H1 (cell line): ENCODE results near the gene JPH2. TPM values are rescaled to one million over a fixed set of nuclear protein-coding genes. Genes with fewer than 3 reads are reported as not detected.

Experiments
- CTCF ChIA-PET: fragments of 300-600 bp; sonication (Branson Sonifier 250); formaldehyde crosslinking; loops from one replicate; lab custom pipeline; 2021; ENCODE audit not compliant: partially characterized antibody; lab: Charles Lee
- POLR2A ChIA-PET: fragments of 300-600 bp; sonication (Branson Sonifier 250); formaldehyde crosslinking; loops from one replicate; lab custom pipeline; 2021; ENCODE audit warnings: inconsistent platforms; ENCODE audit not compliant: partially characterized antibody; lab: Charles Lee
- DNase-seq, 2 experiments: peaks; one replicate each; pipeline versions ENCODE4 v3.0.0 to v3.0.0-alpha.2; 2010 to 2022; ENCODE audit warnings: low spot score in 2 of 2, low read depth in 1 of 2, mixed read lengths in 1 of 2
- FAIRE-seq: peaks from 2 replicates; lab custom pipeline; 2011; peaks lifted over from hg19 to GRCh38; lab: Jason Lieb, UNC
- H2AFZ ChIP-seq: 2 replicates; pipeline ENCODE4 v1.8.1; 2012; ENCODE audit warnings: low read length, inconsistent platforms
- H2AK5ac ChIP-seq: 2 replicates; pipeline ENCODE4 v1.6.1; 2013; ENCODE audit warnings: low read depth, low read length
- H2BK120ac ChIP-seq: replicated peaks from 2 replicates; pipeline ENCODE3; 2013; ENCODE audit warnings: low read depth, low read length, inconsistent platforms
- H2BK12ac ChIP-seq: 2 replicates; pipeline ENCODE4 v1.6.1; 2013; ENCODE audit warnings: low read depth, low read length
- H2BK15ac ChIP-seq: 2 replicates; pipeline ENCODE4 v1.6.1; 2013; ENCODE audit warnings: low read length
- H2BK20ac ChIP-seq: 2 replicates; pipeline ENCODE4 v1.6.1; 2013; ENCODE audit warnings: low read length
- H2BK5ac ChIP-seq: 2 replicates; pipeline ENCODE4 v1.6.1; 2013; ENCODE audit warnings: low read depth, low read length
- H3K14ac ChIP-seq: 2 replicates; pipeline ENCODE4 v1.6.1; 2013; ENCODE audit warnings: inconsistent platforms; ENCODE audit not compliant: insufficient read length
- H3K18ac ChIP-seq: 2 replicates; pipeline ENCODE4 v1.6.1; 2013; ENCODE audit warnings: low read length; ENCODE audit errors: extremely low read depth
- H3K23ac ChIP-seq: 2 replicates; pipeline ENCODE4 v1.6.1; 2013; ENCODE audit warnings: inconsistent platforms; ENCODE audit not compliant: insufficient read length
- H3K23me2 ChIP-seq: 2 replicates; pipeline ENCODE4 v1.6.1; 2013; ENCODE audit warnings: low read depth, low read length
- H3K27ac ChIP-seq: 2 replicates; pipeline ENCODE4 v1.6.1; 2011; ENCODE audit warnings: low read depth, low read length, inconsistent platforms
- H3K27me3 ChIP-seq, 4 experiments: replicated peaks in 1 of 4; 1 replicate in 1 of 4; 2 replicates in 3 of 4; pipeline versions ENCODE4 v1.6.1 to v1.8.1; 2011 to 2013; ENCODE audit warnings: low read length in 3 of 4, mild to moderate bottlenecking in 3 of 4, inconsistent platforms in 2 of 4, mixed read lengths in 2 of 4, moderate library complexity in 1 of 4; ENCODE audit not compliant: control insufficient read depth in 3 of 4, insufficient read depth in 3 of 4; ENCODE audit errors: extremely low read depth in 1 of 4
- H3K36me3 ChIP-seq, 4 experiments: 2 replicates each; pipeline versions ENCODE4 v1.6.1 to v1.8.1; 2011 to 2013; ENCODE audit warnings: mild to moderate bottlenecking in 4 of 4, low read length in 3 of 4, moderate library complexity in 2 of 4, control low read depth in 1 of 4, inconsistent platforms in 1 of 4; ENCODE audit not compliant: insufficient read depth in 4 of 4, control insufficient read depth in 2 of 4
- H3K4ac ChIP-seq: replicated peaks from 2 replicates; pipeline ENCODE3; 2013; ENCODE audit warnings: low read length, low read depth, mixed read lengths, inconsistent platforms; ENCODE audit not compliant: insufficient read length
- H3K4me1 ChIP-seq, 4 experiments: replicated peaks in 1 of 4; 1 replicate in 1 of 4; 2 replicates in 3 of 4; pipeline versions ENCODE4 v1.6.1 to v1.8.1; 2011 to 2013; ENCODE audit warnings: low read length in 3 of 4, inconsistent platforms in 2 of 4, mixed read lengths in 1 of 4; ENCODE audit not compliant: insufficient read depth in 4 of 4, control insufficient read depth in 3 of 4
- H3K4me2 ChIP-seq, 2 experiments: 2 replicates each; pipeline versions ENCODE4 v1.6.1 to v1.8.1; 2011 to 2013; ENCODE audit warnings: low read depth in 2 of 2, low read length in 2 of 2, control low read depth in 1 of 2, inconsistent platforms in 1 of 2, mild to moderate bottlenecking in 1 of 2; ENCODE audit not compliant: insufficient read depth in 1 of 2
- H3K4me3 ChIP-seq, 4 experiments: fragments of 200-600, 300-600 bp in 1 of 4; sonication (generic), shearing (Covaris generic), sonication (Bioruptor Twin) in 1 of 4; 2 replicates each; pipeline versions ENCODE4 v1.5.1 to v1.8.1; 2011 to 2016; ENCODE audit warnings: low read length in 4 of 4, low read depth in 3 of 4, control low read depth in 2 of 4, inconsistent platforms in 2 of 4, mild to moderate bottlenecking in 2 of 4, mixed read lengths in 1 of 4, moderate library complexity in 1 of 4; ENCODE audit not compliant: insufficient read depth in 2 of 4; ENCODE audit errors: extremely low read depth in 1 of 4
- H3K56ac ChIP-seq: replicated peaks from 2 replicates; pipeline ENCODE3; 2013; ENCODE audit warnings: low read depth, mild to moderate bottlenecking, mixed read lengths, low read length, inconsistent platforms; ENCODE audit not compliant: insufficient read length
- H3K79me1 ChIP-seq: 2 replicates; pipeline ENCODE4 v1.6.1; 2013; ENCODE audit warnings: low read depth, low read length, control low read depth
- H3K79me2 ChIP-seq, 2 experiments: 2 replicates each; pipeline versions ENCODE4 v1.6.1 to v1.8.1; 2012 to 2013; ENCODE audit warnings: low read length in 2 of 2, mild to moderate bottlenecking in 2 of 2, inconsistent platforms in 1 of 2; ENCODE audit not compliant: insufficient read depth in 2 of 2, control insufficient read depth in 1 of 2
- H3K9ac ChIP-seq, 4 experiments: replicated peaks in 1 of 4; 1 replicate in 1 of 4; 2 replicates in 3 of 4; pipeline versions ENCODE4 v1.6.1 to v1.8.1; 2011 to 2013; ENCODE audit warnings: low read depth in 3 of 4, low read length in 3 of 4, control low read depth in 2 of 4, mild to moderate bottlenecking in 2 of 4, moderate library complexity in 2 of 4, inconsistent platforms in 1 of 4; ENCODE audit errors: extremely low read depth in 1 of 4
- H3K9me3 ChIP-seq, 2 experiments: 2 replicates each; pipeline versions ENCODE4 v1.6.1 to v1.8.1; 2012 to 2013; ENCODE audit warnings: mild to moderate bottlenecking in 2 of 2, moderate library complexity in 2 of 2, control low read depth in 1 of 2, inconsistent platforms in 1 of 2, low read depth in 1 of 2, low read length in 1 of 2, mixed read lengths in 1 of 2; ENCODE audit not compliant: insufficient read depth in 2 of 2
- H4K20me1 ChIP-seq, 2 experiments: replicated peaks in 1 of 2; 2 replicates each; pipeline versions ENCODE3 to v1.8.1; 2011 to 2013; ENCODE audit warnings: inconsistent platforms in 2 of 2, low read length in 2 of 2, mild to moderate bottlenecking in 1 of 2; ENCODE audit not compliant: insufficient read depth in 2 of 2, control insufficient read depth in 1 of 2
- H4K5ac ChIP-seq: 2 replicates; pipeline ENCODE4 v1.6.1; 2013; ENCODE audit warnings: low read length, low read depth, mixed read lengths, inconsistent platforms; ENCODE audit not compliant: insufficient read length
- H4K8ac ChIP-seq: 2 replicates; pipeline ENCODE4 v1.8.0; 2013; ENCODE audit warnings: mild to moderate bottlenecking, moderate library complexity, low read length, inconsistent platforms; ENCODE audit not compliant: insufficient read depth; ENCODE audit errors: extremely low read depth
- H4K91ac ChIP-seq: replicated peaks from 2 replicates; pipeline ENCODE3; 2013; ENCODE audit warnings: low read length, mixed read lengths, inconsistent platforms; ENCODE audit not compliant: insufficient read length
- CBX5 ChIP-seq: fragments of 300-800, 300-1000 bp; sonication (generic); IDR thresholded peaks from 2 replicates; pipeline ENCODE4 v1.7.1; 2016; ENCODE audit warnings: antibody characterized with exemption, low read length, low read depth
- CEBPB ChIP-seq: IDR thresholded peaks from 2 replicates; pipeline ENCODE4 v1.6.1; 2012; ENCODE audit warnings: low read depth, low read length
- CTBP2 ChIP-seq: IDR thresholded peaks from 2 replicates; pipeline ENCODE4 v1.7.0; 2011; ENCODE audit warnings: borderline replicate concordance, mild to moderate bottlenecking, moderate library complexity, mixed read lengths, low read length; ENCODE audit not compliant: insufficient read depth, insufficient read length
- EZH2 ChIP-seq: fragments of 200-600 bp; sonication (generic); IDR thresholded peaks from 2 replicates; pipeline ENCODE4 v1.7.1; 2012; ENCODE audit warnings: low read depth, mild to moderate bottlenecking, moderate library complexity, low read length, inconsistent platforms; ENCODE audit not compliant: severe bottlenecking
- GABPA ChIP-seq: IDR thresholded peaks from 2 replicates; pipeline ENCODE4 v1.6.1; 2011; ENCODE audit warnings: mild to moderate bottlenecking, low read length, moderate library complexity, borderline replicate concordance; ENCODE audit not compliant: insufficient read depth
- MAFK ChIP-seq: IDR thresholded peaks from 2 replicates; pipeline ENCODE4 v1.6.1; 2012; ENCODE audit warnings: low read depth, mild to moderate bottlenecking, improper control_type of control experiment, low read length
- POLR2A ChIP-seq, 2 experiments: IDR thresholded peaks; 1 replicate in 1 of 2; 2 replicates in 1 of 2; pipeline ENCODE4 v1.6.1; 2011; ENCODE audit warnings: low read depth in 2 of 2, low read length in 2 of 2, mild to moderate bottlenecking in 2 of 2; ENCODE audit errors: control extremely low read depth in 1 of 2
- RAD21 ChIP-seq, 2 experiments: IDR thresholded peaks in 1 of 2; conservative IDR thresholded peaks in 1 of 2; 2 replicates each; pipeline ENCODE4 v1.6.1; 2011; ENCODE audit warnings: low read depth in 2 of 2, low read length in 2 of 2, improper control_type of control experiment in 1 of 2, inconsistent platforms in 1 of 2, mild to moderate bottlenecking in 1 of 2, moderate library complexity in 1 of 2
- RNF2 ChIP-seq: fragments of 200-900, 300-1000 bp; sonication (generic); IDR thresholded peaks from 2 replicates; pipeline ENCODE4 v1.7.1; 2016; ENCODE audit warnings: borderline replicate concordance, low read depth, mild to moderate bottlenecking, antibody characterized with exemption, low read length; ENCODE audit not compliant: poor library complexity, severe bottlenecking; ENCODE audit errors: missing control alignments
- SIRT6 ChIP-seq: IDR thresholded peaks from one replicate; pipeline ENCODE4 v1.7.1; 2012; ENCODE audit warnings: low read length, inconsistent platforms
- SP4 ChIP-seq: IDR thresholded peaks from 2 replicates; pipeline ENCODE4 v1.6.1; 2012; ENCODE audit warnings: low read length, inconsistent platforms
- TAF1 ChIP-seq: IDR thresholded peaks from 2 replicates; pipeline ENCODE4 v1.6.1; 2011; ENCODE audit warnings: mild to moderate bottlenecking, low read depth, low read length
- TCF12 ChIP-seq: IDR thresholded peaks from 2 replicates; pipeline ENCODE4 v1.6.1; 2011; ENCODE audit warnings: low read depth, mild to moderate bottlenecking, low read length
- WGBS, 2 experiments: shearing (Covaris generic) in 1 of 2; methylation state at CpG; one replicate each; pipeline versions ENCODE4 v1.1.6 to v1.1.7; 2013 to 2015; ENCODE audit warnings: low lambda C conversion rate in 2 of 2, mixed read lengths in 2 of 2, inconsistent platforms in 1 of 2, low coverage in 1 of 2, missing lambda C conversion rate in 1 of 2; ENCODE audit not compliant: insufficient replicate concordance in 2 of 2, insufficient coverage in 1 of 2, insufficient read length in 1 of 2; ENCODE audit errors: extremely low coverage in 1 of 2, missing lambda C conversion rate in 1 of 2; 5-methylcytosine and 5-hydroxymethylcytosine counted together
- polyA plus RNA-seq, 7 experiments: library from polyadenylated mRNA; depleted of rRNA in 3 of 7; stranded (reverse) in 5 of 7; unstranded in 2 of 7; fragments of >200 nt in 5 of 7; fragments of 200-250 nt in 2 of 7; gene quantifications; 1 replicate in 5 of 7; 2 replicates in 1 of 7; 4 replicates in 1 of 7; pipeline versions ENCODE4 v1.2.1 to v1.2.3, GENCODE V29; 2011 to 2013; ENCODE audit warnings: missing spikeins in 2 of 7, mixed read lengths in 2 of 7
- total RNA-seq: library from RNA; stranded (reverse); fragmentation: NEBNext Ultra II Directional; extraction: Animal tissue kit (Norgen Biotek cat#: 25700); gene quantifications from 2 replicates; pipeline ENCODE4 v1.2.1, GENCODE V29; 2021

Gene JPH2
- total and polyA plus RNA-seq, 2 of the 8 experiments (the other 6 are each of a cell fraction or from before 2014, with no cell fraction given): 0.59 to 1.3 TPM

DNA sequence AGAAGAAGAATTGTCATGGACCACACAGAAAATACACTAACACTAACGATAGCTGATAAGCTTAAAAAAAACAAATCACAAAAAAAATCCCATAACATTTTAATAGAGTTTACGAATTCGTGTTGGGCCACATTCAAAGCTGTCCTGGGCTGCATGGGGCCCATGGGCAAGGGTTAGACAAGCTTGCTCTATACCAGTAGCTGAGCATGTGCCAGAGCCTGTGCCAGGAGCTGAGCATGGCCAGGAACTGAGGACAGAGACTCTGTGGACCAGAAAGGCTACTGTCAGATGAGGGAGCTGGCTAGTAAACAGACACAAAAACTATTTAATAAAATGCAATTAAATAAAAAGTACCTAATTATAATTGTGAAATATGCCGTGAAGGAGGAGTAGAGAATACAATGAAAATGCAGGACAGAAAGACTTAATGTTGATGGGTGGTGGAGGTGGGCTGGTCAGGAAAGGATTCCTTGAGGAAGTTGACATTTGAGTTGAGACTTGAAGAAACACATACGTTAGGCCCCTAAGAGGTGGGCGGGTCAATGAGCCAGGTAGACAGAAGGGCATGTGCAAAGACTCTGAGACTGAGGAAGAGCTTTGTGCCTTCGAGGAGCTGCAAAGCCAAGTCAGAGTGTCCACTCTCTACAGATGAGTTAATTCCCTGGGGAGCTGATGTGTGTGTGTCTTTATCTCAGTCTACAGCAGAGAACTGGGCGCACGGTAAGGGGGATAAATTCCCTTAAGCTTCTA lies 66.1 kb downstream of the JPH2 start:
- no peak overlapping the region for H3K4me3 ChIP-seq
- no peak for FAIRE-seq
- H3K4me1 ChIP-seq: peaks cover 0 to 2% (median 0%) of the 10 kb centered on the region in 4 experiments; a peak in 2 of 7 replicates
- H2BK15ac ChIP-seq: no peak overlapping the region
- no peak overlapping the region for H3K14ac ChIP-seq
- no peaks in the 10 kb centered on the region for H3K79me1 ChIP-seq
- no peak overlapping the region for H3K27ac ChIP-seq
- CTCF ChIA-PET: interaction anchor here (0.6 to 15.8 kb wide), 11 partner anchors 9 to 264 kb away, joined by 3 to 512 read pairs (median 4); partner anchors contain the start of gene JPH2
- DNase-seq: no peak
- 89% methylated on average over 9 of the region's 9 CpGs; no CpG with 5 or more reads in 1 of the 2 experiments for WGBS, 2 experiments
- H2BK120ac ChIP-seq: no peak overlapping the region
- no peaks in the 10 kb centered on the region for H3K79me2 ChIP-seq
- no peak overlapping the region for H3K4me2 ChIP-seq
- H2AFZ ChIP-seq: no peak overlapping the region
- H2BK20ac ChIP-seq: no peak overlapping the region
- no peak overlapping the region for H4K8ac ChIP-seq
- H4K5ac ChIP-seq: no peak overlapping the region
- no peak overlapping the region for H3K4ac ChIP-seq
- no peak overlapping the region for H2AK5ac ChIP-seq
- POLR2A ChIA-PET: interaction anchor here (0.9 to 1.9 kb wide), 3 partner anchors 9 to 69 kb away, joined by 3 to 6 read pairs (median 3); no protein-coding TSS in a partner anchor
- H4K20me1 ChIP-seq: no peaks in the 10 kb centered on the region
- H3K9me3 ChIP-seq: no peaks in the 10 kb centered on the region
- no peak overlapping the region for H2BK12ac ChIP-seq
- H3K23me2 ChIP-seq: no peaks in the 10 kb centered on the region
- H3K56ac ChIP-seq: no peak overlapping the region
- no peak overlapping the region for H2BK5ac ChIP-seq
- H3K36me3 ChIP-seq: no peaks in the 10 kb centered on the region
- no peak overlapping the region for H3K9ac ChIP-seq
- no peak overlapping the region for H3K18ac ChIP-seq
- no peak overlapping the region for H3K23ac ChIP-seq
- no peak overlapping the region for H4K91ac ChIP-seq
- H3K27me3 ChIP-seq: no peaks in the 10 kb centered on the region
- TF ChIP-seq CBX5: no peak
- no peak for TF ChIP-seq SIRT6
- no peak for TF ChIP-seq RAD21 (IDR thresholded peaks at IDR 0.05 in 1 of 2, conservative IDR thresholded peaks at IDR 0.05 in 1 of 2; ENCODE audit: low read depth in 2 of 2, low read length in 2 of 2)
- no peak for TF ChIP-seq MAFK
- no peak for TF ChIP-seq TAF1
- no peak for TF ChIP-seq EZH2
- TF ChIP-seq CEBPB: no peak
- TF ChIP-seq POLR2A (IDR thresholded peaks at IDR 0.05; ENCODE audit: control extremely low read depth in 1 of 2, low read depth in 2 of 2, low read length in 2 of 2): no peak
- TF ChIP-seq SP4: no peak
- TF ChIP-seq TCF12: no peak
- no peak for TF ChIP-seq GABPA
- no peak for TF ChIP-seq RNF2
- TF ChIP-seq CTBP2: no peak
